H1 (cell line): Measurements from ENCODE around the gene RSAD2. TPM values are rescaled to one million over a fixed set of nuclear protein-coding genes. Genes with fewer than 3 reads are reported as not detected.

Experiments used
- RBBP5 ChIP-seq: IDR thresholded peaks from 2 replicates; pipeline ENCODE4 v1.7.1; 2012; ENCODE audit warnings: low read depth, mild to moderate bottlenecking, inconsistent platforms, low read length, moderate library complexity, borderline replicate concordance
- RNF2 ChIP-seq: fragments of 200-900, 300-1000 bp; sonication (generic); IDR thresholded peaks from 2 replicates; pipeline ENCODE4 v1.7.1; 2016; ENCODE audit warnings: borderline replicate concordance, low read depth, mild to moderate bottlenecking, antibody characterized with exemption, low read length; ENCODE audit not compliant: poor library complexity, severe bottlenecking; ENCODE audit errors: missing control alignments
- SIX5 ChIP-seq: IDR thresholded peaks from 2 replicates; pipeline ENCODE4 v1.6.1; 2011; ENCODE audit warnings: mild to moderate bottlenecking, low read depth, low read length
- SP4 ChIP-seq: IDR thresholded peaks from 2 replicates; pipeline ENCODE4 v1.6.1; 2012; ENCODE audit warnings: low read length, inconsistent platforms
- polyA plus RNA-seq, 7 experiments: library from polyadenylated mRNA; depleted of rRNA in 3 of 7; stranded (reverse) in 5 of 7; unstranded in 2 of 7; fragments of >200 nt in 5 of 7; fragments of 200-250 nt in 2 of 7; gene quantifications; 1 replicate in 5 of 7; 2 replicates in 1 of 7; 4 replicates in 1 of 7; pipeline versions ENCODE4 v1.2.1 to v1.2.3, GENCODE V29; 2011 to 2013; ENCODE audit warnings: missing spikeins in 2 of 7, mixed read lengths in 2 of 7
- total RNA-seq: library from RNA; stranded (reverse); fragmentation: NEBNext Ultra II Directional; extraction: Animal tissue kit (Norgen Biotek cat#: 25700); gene quantifications from 2 replicates; pipeline ENCODE4 v1.2.1, GENCODE V29; 2021

The RSAD2 gene
- total and polyA plus RNA-seq, 2 of the 8 experiments (the other 6 are each of a cell fraction or from before 2014, with no cell fraction given): not detected

GRCh38 chr2:6893876-6894482 is 16.4 kb downstream of the RSAD2 start (continued):
- TF ChIP-seq RBBP5: no peak
- TF ChIP-seq RNF2: no peak
- no peak for TF ChIP-seq SIX5
- TF ChIP-seq SP4: no peak
